Right lobe of liver (tissue), 6 donors: ENCODE data around the gene MCUR1. TPM values are rescaled to one million over a fixed set of nuclear protein-coding genes. Genes with fewer than 3 reads are reported as not detected.

Experiments
- ATAC-seq, 4 donors: fragments of 200-7000 bp; cut with Tn5 transposase; one replicate each; pipeline ENCODE4 v1.9.1; 2020; ENCODE audit warnings: mild to moderate bottlenecking in 4 of 4, moderate library complexity in 4 of 4
- DNase-seq, 3 donors: peaks; one replicate each; pipeline ENCODE4 v3.0.0-alpha.2; 2020
- H3K27ac ChIP-seq, 3 donors: fragments of 200-600 bp; one replicate each; pipeline ENCODE4 v1.8.0; 2022
- H3K27me3 ChIP-seq, 2 donors: fragments of 200-600 bp; one replicate each; pipeline ENCODE4 v1.8.0; 2022
- H3K36me3 ChIP-seq, 4 donors: fragments of 200-600 bp; sonication (generic) in 1 of 4; one replicate each; pipeline versions ENCODE4 v1.5.1 to v1.8.0; 2017 to 2022; ENCODE audit warnings: control low read depth in 1 of 4
- H3K4me1 ChIP-seq, 4 donors: fragments of 200-600 bp; sonication (generic) in 1 of 4; one replicate each; pipeline versions ENCODE4 v1.5.1 to v1.8.0; 2017 to 2022; ENCODE audit warnings: control low read depth in 1 of 4
- H3K4me3 ChIP-seq, 3 donors: fragments of 200-600 bp; one replicate each; pipeline ENCODE4 v1.8.0; 2022
- H3K9me3 ChIP-seq, 4 donors: fragments of 200-600 bp; sonication (generic) in 1 of 4; one replicate each; pipeline versions ENCODE4 v1.5.1 to v1.8.0; 2017 to 2022; ENCODE audit warnings: control low read depth in 1 of 4
- POLR2A ChIP-seq: fragments of 450-650 bp; IDR thresholded peaks from one replicate; pipeline ENCODE4 v1.6.1; 2017; ENCODE audit warnings: antibody characterized with exemption, mild to moderate bottlenecking
- WGBS: methylation state at CpG from one replicate; pipeline ENCODE4 v1.1.6; 2018; ENCODE audit warnings: low coverage, low lambda C conversion rate; ENCODE audit not compliant: insufficient coverage; ENCODE audit errors: missing lambda C conversion rate; 5-methylcytosine and 5-hydroxymethylcytosine counted together
- intact Hi-C, 2 donors: fragments of 100-400 bp; cut with DNase I; formaldehyde crosslinking; loops; one replicate each; pipeline versions ENCODE4 v1.11.2 to v1.14.1; 2022
- total RNA-seq, 6 experiments: library from RNA; depleted of rRNA in 2 of 6; stranded (reverse); fragments of >200 nt in 2 of 6; fragmentation: NEBNext Ultra II Directional in 3 of 6; extraction: Animal tissue kit (Norgen Biotek cat#: 25700) in 3 of 6; gene quantifications; one replicate each; pipeline versions ENCODE4 v1.1.0 to v1.2.4, GENCODE V29; 2016 to 2023
- TF ChIP-seq, protein P1 (sequence below), 4 donors: fragments of 200-600 bp in 3 of 4; fragments of 450-650 bp in 1 of 4; IDR thresholded peaks; one replicate each; pipeline versions ENCODE4 v1.5.1 to v1.8.0; 2016 to 2022; ENCODE audit warnings: antibody characterized with exemption in 4 of 4, mild to moderate bottlenecking in 2 of 4
- donor health status: DM: no; HTN: yes; CAD: no.
- donor health status: DM: no; HTN: no; CAD: no.
- donor health status: DM: no; HTN: no; CAD: no.
- donor health status: DM: no; HTN: yes; CAD: no.
- donor health status: DM: no; HTN: yes; CAD: no.

Gene MCUR1
- total RNA-seq, 6 experiments from 2014 or later = 12.7 to 17.8 (median 15.2) TPM

DNA sequence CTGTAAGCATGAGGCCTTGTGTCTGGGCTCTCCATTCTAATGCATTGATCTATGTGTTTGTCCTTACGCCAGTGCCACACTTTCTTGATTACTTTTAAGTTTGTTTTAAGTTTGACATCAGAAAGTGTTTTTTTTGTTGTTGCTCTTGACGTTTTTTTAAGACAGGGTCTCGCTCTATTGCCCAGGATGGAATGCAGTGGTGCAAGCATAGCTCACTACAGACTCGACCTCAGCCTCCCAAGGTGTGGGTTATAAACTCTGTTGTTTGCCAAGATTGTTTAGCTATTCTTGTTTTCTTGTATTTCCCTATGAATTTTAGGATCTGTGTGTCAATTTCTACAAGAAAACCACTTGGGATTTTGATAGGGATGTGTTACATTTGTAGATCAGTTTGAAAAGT lies 5.6 kb downstream of the MCUR1 start:
- no peak for TF ChIP-seq POLR2A
- TF ChIP-seq, protein P1, sequence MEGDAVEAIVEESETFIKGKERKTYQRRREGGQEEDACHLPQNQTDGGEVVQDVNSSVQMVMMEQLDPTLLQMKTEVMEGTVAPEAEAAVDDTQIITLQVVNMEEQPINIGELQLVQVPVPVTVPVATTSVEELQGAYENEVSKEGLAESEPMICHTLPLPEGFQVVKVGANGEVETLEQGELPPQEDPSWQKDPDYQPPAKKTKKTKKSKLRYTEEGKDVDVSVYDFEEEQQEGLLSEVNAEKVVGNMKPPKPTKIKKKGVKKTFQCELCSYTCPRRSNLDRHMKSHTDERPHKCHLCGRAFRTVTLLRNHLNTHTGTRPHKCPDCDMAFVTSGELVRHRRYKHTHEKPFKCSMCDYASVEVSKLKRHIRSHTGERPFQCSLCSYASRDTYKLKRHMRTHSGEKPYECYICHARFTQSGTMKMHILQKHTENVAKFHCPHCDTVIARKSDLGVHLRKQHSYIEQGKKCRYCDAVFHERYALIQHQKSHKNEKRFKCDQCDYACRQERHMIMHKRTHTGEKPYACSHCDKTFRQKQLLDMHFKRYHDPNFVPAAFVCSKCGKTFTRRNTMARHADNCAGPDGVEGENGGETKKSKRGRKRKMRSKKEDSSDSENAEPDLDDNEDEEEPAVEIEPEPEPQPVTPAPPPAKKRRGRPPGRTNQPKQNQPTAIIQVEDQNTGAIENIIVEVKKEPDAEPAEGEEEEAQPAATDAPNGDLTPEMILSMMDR (IDR thresholded peaks at IDR 0.05) = no peak
- Histone ChIP-seq H3K27me3 (no peaks in the 10 kb centered on the region), H3K27ac (no peak overlapping the region), H3K4me3 (no peak overlapping the region), H3K4me1 (peaks cover 0 to 36% (median 2%) of the 10 kb centered on the region in 4 donors), H3K9me3 (no peaks in the 10 kb centered on the region), H3K36me3 (peaks cover 0 to 3% (median 0%) of the 10 kb centered on the region in 4 donors)
- DNase-seq (no peak), ATAC-seq (no peak)
- intact Hi-C loops = no loop called here
- 83% methylated on average over 4 of the region's 4 CpGs for WGBS

DNA sequence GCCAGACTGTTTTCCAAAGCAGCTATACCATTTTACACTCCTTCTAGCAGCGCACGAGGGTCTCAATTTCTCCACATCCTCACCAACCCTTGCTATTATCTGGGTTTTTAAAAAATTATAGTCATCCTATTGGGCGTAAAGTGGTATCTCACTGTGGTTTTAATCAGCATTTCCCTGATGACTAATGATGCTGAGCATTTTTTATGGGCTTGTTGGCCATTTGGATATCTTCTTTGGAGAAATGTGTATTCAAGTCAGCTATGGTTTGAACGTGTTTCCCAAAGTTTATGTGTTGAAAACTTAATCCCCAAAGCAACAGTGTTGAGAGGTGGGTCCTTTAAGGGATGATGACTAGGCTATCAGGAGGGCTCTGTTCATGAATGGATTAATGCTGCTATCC lies 6.7 kb downstream of the MCUR1 start:
- no peak for ATAC-seq
- TF ChIP-seq POLR2A = no peak
- TF ChIP-seq, protein P1 (IDR thresholded peaks at IDR 0.05) = no peak
- Histone ChIP-seq H3K4me3 (no peak overlapping the region), H3K36me3 (peaks cover 0 to 4% (median 0%) of the 10 kb centered on the region in 4 donors), H3K27me3 (no peaks in the 10 kb centered on the region), H3K9me3 (no peaks in the 10 kb centered on the region), H3K4me1 (peaks cover 0 to 27% (median 0%) of the 10 kb centered on the region in 4 donors), H3K27ac (no peak overlapping the region)
- DNase-seq = no peak
- 91% methylated on average over 4 of the region's 4 CpGs for WGBS
- intact Hi-C loops = no loop called here

DNA sequence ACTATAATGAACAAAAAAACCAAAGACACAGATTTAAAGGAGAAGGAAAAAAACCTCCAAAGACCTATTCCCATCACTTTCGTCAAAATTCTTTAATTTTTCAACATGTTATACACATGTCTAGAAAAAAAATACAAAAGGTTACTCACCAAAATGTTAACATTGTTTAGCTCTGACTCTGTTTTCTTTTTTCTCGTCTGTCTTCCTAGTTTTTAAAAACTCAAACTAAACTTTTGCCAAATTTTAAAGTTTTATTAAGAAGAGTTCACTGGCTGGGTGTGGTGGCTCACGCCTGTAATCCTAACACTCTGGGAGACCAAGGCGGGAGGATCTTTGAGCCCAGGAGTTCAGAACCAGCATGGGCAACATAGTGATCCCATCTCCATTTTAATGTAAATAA lies 10.8 kb downstream of the MCUR1 start:
- 86% methylated on average over 4 of the region's 4 CpGs for WGBS
- no peak for ATAC-seq
- no peaks in the 10 kb centered on the region for H3K27me3 ChIP-seq
- H3K36me3 ChIP-seq = peaks cover 0 to 33% (median 11%) of the 10 kb centered on the region in 4 donors
- no peak overlapping the region for H3K27ac ChIP-seq
- DNase-seq = no peak
- no peaks in the 10 kb centered on the region for H3K9me3 ChIP-seq
- TF ChIP-seq POLR2A = no peak
- TF ChIP-seq, protein P1 (IDR thresholded peaks at IDR 0.05) = no peak
- H3K4me3 ChIP-seq = no peak overlapping the region
- intact Hi-C loops = no loop called here
- no peaks in the 10 kb centered on the region for H3K4me1 ChIP-seq

DNA sequence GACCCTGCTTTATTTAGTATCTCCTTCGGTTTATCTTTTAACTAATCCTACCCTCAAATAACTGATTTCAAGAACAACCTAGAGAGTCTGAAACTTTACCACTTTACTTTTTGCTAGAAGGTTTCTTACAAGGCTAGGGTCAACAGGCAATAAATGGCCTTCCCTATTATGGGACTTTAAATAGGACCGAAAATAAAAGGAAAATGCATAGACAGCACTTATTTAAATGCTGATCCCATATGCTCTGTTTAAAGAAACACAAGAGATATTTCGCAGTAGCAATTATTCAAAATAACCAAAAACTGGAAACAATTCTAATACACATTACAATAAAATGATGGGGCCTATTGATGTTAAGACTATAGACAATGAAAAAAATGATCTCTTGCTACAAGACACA lies 13.7 kb downstream of the MCUR1 start:
- intact Hi-C loops = no loop called here
- Histone ChIP-seq H3K4me3 (no peak overlapping the region), H3K9me3 (no peaks in the 10 kb centered on the region), H3K27ac (no peak overlapping the region), H3K36me3 (peaks cover 0 to 41% (median 11%) of the 10 kb centered on the region in 4 donors), H3K27me3 (no peaks in the 10 kb centered on the region), H3K4me1 (no peaks in the 10 kb centered on the region)
- 76% methylated on average over 3 of the region's 3 CpGs for WGBS
- TF ChIP-seq, protein P1 (IDR thresholded peaks at IDR 0.05) = no peak
- no peak for TF ChIP-seq POLR2A
- DNase-seq (no peak), ATAC-seq (no peak)

DNA sequence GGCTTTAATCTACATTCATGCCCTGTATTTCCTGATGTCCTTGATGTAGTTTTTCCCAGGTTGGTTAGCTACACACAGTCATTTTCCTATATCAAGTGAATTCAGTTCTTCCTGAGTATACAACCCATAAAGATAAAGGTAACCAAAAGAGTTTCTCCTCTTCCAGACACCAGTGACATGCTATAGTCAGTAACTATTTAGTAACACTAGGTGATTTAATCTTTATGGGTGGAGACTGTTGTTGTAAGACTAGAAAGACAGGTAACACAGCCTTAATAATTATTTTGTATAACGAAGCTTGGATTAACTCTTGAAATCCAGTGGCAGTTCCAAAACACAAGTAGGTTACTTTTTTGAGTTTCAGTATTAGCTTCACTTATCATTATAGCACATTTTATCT lies 17.6 kb downstream of the MCUR1 start:
- Histone ChIP-seq H3K9me3 (no peaks in the 10 kb centered on the region), H3K4me1 (no peaks in the 10 kb centered on the region), H3K36me3 (peaks cover 0 to 39% (median 7%) of the 10 kb centered on the region in 4 donors), H3K27ac (no peak overlapping the region), H3K27me3 (no peaks in the 10 kb centered on the region), H3K4me3 (no peak overlapping the region)
- 90% methylated on average over 1 of the region's 1 CpG for WGBS
- no peak for ATAC-seq
- no peak for DNase-seq
- TF ChIP-seq, protein P1 (IDR thresholded peaks at IDR 0.05) = no peak
- TF ChIP-seq POLR2A = no peak
- intact Hi-C loops = loop anchor here in 1 of 2 donors (10.0 kb wide), 1 partner anchor 268 kb away; no protein-coding TSS in a partner anchor
